GM18520 (cell line): ENCODE measurements around the gene SIPA1L2.
"Not testable (repeated sequence)": the region's sequence is repeated elsewhere in the genome, so short reads cannot be mapped to it uniquely, and the experiment has no call there.

Experiments
- ATAC-seq: cut with Tn5 transposase; IDR thresholded peaks from one replicate; pipeline ENCODE4 v1.9.1; 2021; ENCODE audit not compliant: unreplicated experiment

The SIPA1L2 gene

GRCh38 chr1:232615306-232615800 lies 14.6 kb downstream of the SIPA1L2 start:
- no peak for ATAC-seq

DNA sequence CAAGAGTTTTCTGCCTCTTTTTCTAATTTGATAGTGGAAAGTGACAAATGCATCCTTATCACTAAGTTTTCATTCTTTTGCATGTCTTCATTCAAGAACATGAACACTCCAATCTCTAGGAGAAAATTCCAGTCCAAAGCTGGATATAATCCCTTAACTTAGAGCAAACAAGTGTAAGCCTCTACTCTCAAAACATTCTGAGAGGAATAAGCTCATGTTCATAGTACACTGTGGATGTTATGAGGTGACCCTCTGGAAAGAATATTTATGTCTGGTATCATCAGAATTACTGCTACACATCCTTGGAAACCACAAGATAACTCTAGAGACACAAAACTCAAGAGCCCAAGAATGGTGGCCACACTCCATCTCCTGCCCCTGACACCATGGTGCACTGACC lies 15.1 kb downstream of the SIPA1L2 start:
- ATAC-seq, result no peak

- no peak for ATAC-seq
These were observed 16.1 kb downstream of the SIPA1L2 start for GRCh38 chr1:232613752-232614381.

- ATAC-seq, result not testable (repeated sequence)
These were observed 17.1 kb downstream of the SIPA1L2 start for GRCh38 chr1:232612836-232613235.

GRCh38 chr1:232611834-232612233 lies 18.1 kb downstream of the SIPA1L2 start:
- no peak for ATAC-seq

GRCh38 chr1:232610902-232611745 lies 18.8 kb downstream of the SIPA1L2 start:
- not testable (repeated sequence) for ATAC-seq

GRCh38 chr1:232610192-232610901 lies 19.6 kb downstream of the SIPA1L2 start:
- ATAC-seq, result no peak

DNA sequence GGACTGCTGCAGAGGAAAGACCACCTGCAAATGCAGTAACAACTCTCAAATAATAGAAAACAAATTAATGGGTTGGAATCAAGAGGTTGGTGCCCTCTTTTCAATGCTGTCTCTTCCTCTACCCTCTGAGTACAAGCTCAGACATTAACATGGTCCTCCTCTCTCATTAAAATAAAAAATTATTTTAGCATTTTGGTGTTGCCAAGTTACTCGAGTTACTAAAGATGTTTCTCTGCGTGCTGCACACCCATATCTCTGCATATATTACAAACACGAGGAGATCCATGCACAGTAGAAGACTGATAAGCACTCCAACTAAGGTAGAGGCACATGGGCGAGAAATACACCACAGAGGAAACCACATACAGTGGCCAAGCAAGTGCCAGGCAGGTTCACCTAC lies 21.5 kb downstream of the SIPA1L2 start:
- no peak for ATAC-seq

- ATAC-seq, result no peak
These were observed 27.3 kb downstream of the SIPA1L2 start for GRCh38 chr1:232602622-232603021.

DNA sequence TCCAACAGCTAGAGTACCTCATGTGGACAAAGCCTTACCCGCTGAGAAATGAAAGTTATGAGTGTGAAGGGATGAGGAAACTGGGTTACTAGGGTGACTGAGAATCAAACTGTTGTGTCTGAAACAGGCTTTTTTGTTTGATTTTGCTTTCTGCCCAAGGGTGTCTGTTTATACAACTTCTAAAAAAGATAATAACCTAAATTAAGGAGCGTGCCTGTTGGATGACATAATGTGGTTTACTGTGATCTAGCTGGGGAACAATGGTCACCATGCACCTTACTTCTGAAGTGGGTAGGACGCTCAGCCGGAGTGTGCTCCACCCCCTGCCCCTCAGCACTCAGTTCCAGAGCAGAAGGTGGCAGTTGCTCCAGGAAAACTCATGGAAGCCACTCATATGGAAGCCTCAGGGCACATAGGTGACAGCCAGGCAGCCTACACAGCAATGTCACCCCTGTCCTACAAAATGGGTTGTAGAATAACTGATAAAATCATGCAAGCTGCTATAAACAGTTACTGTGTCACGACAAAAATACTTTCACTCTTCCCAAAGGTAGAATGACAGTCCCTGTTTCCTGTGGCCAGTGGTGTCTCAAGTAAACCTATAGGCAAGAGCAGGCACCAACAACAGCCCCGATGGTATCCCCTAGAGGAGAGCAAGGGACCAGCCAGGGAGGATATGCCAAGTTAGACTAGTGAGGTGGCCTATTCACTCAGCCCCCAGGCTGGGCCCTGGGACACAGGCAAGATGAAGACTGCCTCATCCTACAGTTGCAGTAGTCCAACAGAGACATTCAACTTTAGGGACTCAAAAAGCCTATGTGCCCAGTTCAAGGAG lies 29.3 kb downstream of the SIPA1L2 start:
- no peak for ATAC-seq

DNA sequence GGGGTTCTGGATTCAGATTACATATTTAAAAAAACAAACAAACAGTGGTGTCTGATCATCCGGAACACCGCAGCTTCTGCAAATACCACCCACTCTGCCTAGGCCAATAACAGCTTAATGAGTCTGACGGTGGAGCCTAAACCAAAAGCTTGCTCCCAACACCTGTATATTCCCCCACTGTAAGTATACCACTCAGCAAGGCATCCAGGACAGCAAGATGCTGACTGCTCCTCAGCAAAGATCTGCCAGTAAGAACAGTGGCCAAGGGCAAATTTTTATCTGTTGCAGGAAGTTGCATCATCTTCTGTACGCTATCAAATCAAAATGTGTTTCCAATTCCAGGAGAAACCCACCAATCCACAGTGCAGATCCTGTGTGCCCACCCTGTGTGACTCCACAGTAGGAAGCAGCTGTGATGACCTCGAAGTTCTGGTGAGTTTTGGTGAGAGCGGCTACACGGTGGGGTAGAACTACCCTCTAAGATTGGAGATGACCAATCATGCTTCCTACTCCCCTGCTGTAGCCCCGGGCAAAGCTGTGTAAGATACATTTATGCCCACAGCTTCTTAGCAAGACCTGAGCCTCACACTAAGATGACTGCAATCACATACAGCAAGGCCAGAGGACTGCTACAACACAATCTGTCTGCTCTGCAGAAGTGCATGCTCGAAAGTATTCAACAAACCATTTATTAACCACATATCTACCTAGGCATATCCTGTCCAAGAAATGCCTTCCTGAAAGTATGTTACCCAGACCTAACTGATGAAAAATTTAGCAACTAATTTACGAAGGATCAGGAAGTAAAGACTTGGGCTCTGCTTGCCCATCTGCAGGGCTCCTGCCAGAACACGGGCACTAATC lies 30.5 kb downstream of the SIPA1L2 start:
- ATAC-seq, result no peak

DNA sequence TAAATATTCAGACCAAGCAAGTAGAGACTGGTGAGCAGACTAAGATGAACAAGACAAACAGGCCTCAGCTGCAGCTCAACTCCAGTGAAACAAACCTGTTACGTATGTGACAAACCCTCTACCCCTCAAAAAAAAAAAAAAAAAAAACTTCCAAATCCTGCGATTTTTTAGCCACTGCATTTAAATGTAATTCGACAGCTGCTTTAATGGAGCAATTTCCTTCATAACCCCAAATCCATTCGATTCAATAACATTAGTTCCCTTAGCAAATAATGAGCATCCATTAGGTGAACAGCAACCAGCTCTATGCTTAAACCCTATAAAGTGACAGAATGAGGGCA lies 31.1 kb downstream of the SIPA1L2 start:
- no peak for ATAC-seq

- ATAC-seq, result no peak
These were observed 31.8 kb downstream of the SIPA1L2 start for GRCh38 chr1:232598133-232598532.

DNA sequence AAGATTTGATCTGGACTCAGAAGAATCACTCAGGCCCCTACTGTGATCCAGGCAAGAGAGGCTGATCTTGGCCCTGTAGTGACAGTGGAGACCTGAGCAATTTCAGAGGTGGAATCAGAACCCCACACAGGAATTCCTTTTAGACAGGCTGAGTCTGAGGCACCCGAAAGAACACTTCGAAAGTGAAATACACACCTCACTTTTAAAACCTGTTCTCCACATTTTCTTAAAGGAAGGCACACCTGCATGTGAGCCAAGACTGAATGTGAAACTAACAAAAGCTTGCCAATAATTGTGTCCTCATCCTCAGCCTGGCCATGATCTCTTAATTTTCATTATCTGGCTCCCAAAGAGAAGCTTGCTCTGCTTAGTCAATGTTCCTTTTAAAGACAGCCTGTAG lies 32.2 kb downstream of the SIPA1L2 start:
- no peak for ATAC-seq

DNA sequence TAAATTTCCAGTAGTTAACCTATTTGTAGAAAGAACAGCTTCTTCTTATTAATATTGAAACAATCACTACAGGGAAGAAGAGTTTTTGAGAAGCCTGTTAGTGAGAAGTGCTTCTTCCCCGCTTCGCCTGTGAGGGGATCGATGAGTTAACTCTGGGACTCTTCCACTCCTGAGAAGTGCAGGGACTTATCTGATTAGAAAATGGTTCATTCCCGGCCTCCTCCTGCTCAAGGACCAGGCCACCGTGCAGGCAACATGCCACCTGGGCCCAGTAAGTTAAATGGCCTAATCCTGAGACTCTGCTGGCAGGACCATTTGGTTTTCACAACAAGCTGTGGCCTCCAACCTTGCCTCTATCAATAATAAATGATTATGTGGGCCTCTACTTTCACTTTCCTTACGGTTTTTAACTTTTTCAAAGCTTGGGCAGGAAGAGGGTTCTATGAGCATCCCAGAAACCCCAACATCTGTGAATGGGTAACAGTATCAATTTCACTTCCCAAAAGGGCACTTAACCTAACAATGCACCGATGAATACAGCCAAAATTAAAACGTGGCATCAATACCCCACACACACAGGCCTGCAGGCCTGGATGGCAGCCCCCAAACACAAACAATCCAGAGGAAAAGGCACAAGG lies 33.1 kb downstream of the SIPA1L2 start:
- ATAC-seq, result no peak

- ATAC-seq, result no peak
These were observed 34.9 kb downstream of the SIPA1L2 start for GRCh38 chr1:232594768-232595698.

DNA sequence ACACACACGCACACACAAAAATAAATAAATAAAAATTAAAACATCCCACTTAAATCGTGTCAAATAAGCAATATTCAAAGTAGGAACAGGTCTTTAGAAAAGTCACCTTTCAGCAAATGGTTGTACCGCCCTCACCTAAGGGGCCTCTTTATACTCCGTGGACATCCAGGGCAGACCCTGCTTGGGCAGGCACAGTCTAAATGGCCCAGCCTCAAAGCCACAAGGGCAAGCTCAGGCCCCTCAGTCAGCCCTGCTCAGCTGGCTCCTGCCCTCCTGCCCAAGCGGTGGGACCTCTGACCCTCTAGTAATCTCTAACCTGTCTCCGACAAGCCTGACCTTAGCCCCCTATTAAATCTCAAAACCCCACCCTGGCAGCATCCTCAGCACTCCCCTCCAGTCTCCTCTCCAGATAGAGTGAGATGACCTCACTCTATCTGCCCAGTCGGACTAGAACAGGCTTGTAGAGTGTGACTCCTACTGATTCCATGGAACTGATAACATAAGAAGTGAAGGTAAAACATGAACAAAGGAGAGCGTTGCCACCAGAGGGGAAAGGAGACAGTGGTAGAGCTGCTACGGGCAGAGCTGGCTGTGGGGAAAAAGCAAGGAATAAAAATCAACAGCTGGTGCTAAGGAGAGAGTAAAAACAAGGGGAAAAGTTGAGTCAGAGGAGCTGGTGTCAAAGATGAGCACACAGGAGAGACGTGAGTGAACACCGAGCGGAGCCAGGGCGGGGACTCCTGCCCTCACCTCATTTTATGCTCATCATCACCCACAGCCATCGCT lies 36.0 kb downstream of the SIPA1L2 start:
- ATAC-seq, result no peak

- no peak for ATAC-seq
These were observed 38.6 kb downstream of the SIPA1L2 start for GRCh38 chr1:232591344-232591743.
